LNCaP clone FGC (cell line): ENCODE results near the gene GOLGA6B.
"Not testable (repeated sequence)": the region's sequence is repeated elsewhere in the genome, so short reads cannot be mapped to it uniquely, and the experiment has no call there.

ENCODE experiments used
- DNase-seq: peaks from one replicate; pipeline ENCODE4 v3.0.0-alpha.2; 2011; ENCODE audit warnings: low read depth
- H3K4me3 ChIP-seq: 2 replicates; pipeline ENCODE4 v1.5.1; 2011; ENCODE audit warnings: mild to moderate bottlenecking, low read depth, low read length, control low read depth
- TF ChIP-seq, protein P1 (sequence below): IDR thresholded peaks from 2 replicates; pipeline ENCODE4 v1.5.1; 2012; ENCODE audit warnings: mild to moderate bottlenecking; ENCODE audit not compliant: control insufficient read depth, insufficient read depth; ENCODE audit errors: extremely low read depth

GOLGA6B gene

DNA sequence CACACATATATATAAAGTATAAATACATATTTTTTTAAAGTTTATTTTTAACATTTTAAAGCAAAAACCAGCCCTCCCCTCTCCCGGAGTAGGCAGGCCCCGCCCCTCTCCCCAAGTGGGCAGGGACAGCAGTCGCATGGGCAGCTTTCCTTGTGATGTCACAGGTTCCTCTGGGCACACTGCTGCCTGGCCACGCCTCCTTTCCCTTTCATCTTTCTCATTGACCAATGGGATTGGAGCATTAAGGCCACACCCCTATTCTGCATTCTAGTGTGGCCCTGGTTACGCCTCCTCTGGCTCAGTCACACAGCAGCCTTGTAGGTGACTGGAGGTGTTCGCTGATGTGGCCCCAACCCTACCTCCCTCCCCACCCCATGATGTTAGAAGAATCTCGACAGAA, at the start of gene GOLGA6B:
Gene GOLGA6B (plus strand): TSS at position 301 of the 400 bp plus-strand sequence. CDS start 41 bp downstream, at position 342.
- H3K4me3 ChIP-seq, DNase-seq: not testable (repeated sequence)

GRCh38 chr15:72604794-72605193, 49.7 kb upstream of the GOLGA6B start:
- H3K4me3 ChIP-seq = no peak overlapping the region
- TF ChIP-seq, protein P1, sequence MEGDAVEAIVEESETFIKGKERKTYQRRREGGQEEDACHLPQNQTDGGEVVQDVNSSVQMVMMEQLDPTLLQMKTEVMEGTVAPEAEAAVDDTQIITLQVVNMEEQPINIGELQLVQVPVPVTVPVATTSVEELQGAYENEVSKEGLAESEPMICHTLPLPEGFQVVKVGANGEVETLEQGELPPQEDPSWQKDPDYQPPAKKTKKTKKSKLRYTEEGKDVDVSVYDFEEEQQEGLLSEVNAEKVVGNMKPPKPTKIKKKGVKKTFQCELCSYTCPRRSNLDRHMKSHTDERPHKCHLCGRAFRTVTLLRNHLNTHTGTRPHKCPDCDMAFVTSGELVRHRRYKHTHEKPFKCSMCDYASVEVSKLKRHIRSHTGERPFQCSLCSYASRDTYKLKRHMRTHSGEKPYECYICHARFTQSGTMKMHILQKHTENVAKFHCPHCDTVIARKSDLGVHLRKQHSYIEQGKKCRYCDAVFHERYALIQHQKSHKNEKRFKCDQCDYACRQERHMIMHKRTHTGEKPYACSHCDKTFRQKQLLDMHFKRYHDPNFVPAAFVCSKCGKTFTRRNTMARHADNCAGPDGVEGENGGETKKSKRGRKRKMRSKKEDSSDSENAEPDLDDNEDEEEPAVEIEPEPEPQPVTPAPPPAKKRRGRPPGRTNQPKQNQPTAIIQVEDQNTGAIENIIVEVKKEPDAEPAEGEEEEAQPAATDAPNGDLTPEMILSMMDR = no peak
- no peak for DNase-seq

GRCh38 chr15:72608084-72608483, 46.4 kb upstream of the GOLGA6B start:
- DNase-seq, H3K4me3 ChIP-seq: not testable (repeated sequence)

DNA sequence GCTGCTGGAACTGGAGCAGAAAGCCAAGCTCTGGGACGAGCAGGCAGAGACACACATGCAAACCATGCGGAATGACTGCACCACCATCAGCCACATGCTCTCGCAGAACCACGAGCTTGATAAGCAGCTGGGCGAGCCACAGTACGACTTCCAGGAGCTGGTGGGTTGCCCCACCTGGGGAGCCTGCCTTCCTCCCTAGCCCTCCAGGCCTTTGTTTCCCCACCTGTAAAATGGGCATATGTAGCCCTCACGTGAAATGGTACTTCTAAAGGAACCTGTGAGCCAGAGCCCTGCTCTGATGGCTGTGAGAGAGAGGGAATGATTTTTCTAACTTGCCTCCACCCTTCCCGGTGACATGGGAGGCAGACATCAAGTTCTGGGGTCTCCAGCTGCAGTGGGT, 44.6 kb upstream of the GOLGA6B start:
- no peak overlapping the region for H3K4me3 ChIP-seq
- TF ChIP-seq, protein P1 = no peak
- no peak for DNase-seq

DNA sequence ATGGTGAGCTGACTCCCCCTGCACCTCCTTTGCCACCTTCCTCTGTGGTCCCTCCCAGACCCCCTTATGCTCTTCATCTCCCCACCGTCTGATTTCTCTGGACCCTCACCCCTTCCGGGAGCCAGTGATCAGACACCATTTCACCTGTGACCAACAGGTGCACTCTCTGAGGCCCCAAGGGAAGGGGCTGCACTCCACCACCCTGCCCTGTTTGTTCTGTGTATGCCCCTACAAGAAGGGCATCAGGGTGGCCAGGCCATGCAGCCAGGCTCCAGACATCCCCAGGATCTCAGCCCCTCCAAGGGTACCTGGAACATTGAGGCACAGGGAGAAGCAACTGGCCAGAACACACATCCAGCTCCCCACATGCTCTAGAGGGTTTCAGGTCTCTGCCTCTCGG, 42.2 kb upstream of the GOLGA6B start:
- not testable (repeated sequence) for H3K4me3 ChIP-seq, DNase-seq

DNA sequence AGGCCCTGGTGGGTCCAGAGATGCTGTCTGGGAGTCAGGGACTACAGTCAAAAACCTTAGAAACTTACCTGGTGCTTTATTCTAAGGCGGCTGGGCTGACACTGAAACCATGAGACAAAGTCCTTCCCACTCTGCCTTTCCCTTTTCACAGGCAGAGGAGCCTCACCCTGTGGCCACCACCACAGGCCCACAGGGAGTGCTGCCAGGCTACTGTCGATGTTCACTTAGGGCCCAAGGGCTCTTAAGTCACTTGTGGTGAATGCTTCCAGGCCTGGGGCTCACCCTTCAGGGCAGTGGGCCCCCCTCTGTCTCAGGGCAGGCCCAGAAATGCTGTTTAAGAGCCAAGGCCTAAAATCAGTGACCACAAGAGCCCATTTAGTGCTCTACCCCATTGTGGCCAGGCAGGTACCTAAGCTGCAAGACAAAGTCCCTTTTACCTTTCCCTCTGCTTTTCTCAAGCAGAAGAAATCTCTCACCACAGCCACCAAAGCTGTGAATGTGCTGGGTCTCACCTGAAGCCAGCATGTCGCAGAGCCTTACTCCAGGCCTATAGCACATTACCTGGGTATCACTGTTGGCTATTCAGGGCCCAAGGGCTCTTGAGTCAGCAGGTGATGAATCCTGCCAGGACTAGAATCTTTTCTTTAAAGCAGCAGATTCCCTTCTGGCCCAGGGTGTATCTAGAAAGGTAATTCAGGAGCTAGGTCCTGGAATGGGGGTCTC, 39.5 kb upstream of the GOLGA6B start:
- DNase-seq = no peak
- TF ChIP-seq, protein P1 = no peak
- no peak overlapping the region for H3K4me3 ChIP-seq

GRCh38 chr15:72615533-72616233, 38.8 kb upstream of the GOLGA6B start:
- DNase-seq = peak; percentile 19
- not testable (repeated sequence) for H3K4me3 ChIP-seq

DNA sequence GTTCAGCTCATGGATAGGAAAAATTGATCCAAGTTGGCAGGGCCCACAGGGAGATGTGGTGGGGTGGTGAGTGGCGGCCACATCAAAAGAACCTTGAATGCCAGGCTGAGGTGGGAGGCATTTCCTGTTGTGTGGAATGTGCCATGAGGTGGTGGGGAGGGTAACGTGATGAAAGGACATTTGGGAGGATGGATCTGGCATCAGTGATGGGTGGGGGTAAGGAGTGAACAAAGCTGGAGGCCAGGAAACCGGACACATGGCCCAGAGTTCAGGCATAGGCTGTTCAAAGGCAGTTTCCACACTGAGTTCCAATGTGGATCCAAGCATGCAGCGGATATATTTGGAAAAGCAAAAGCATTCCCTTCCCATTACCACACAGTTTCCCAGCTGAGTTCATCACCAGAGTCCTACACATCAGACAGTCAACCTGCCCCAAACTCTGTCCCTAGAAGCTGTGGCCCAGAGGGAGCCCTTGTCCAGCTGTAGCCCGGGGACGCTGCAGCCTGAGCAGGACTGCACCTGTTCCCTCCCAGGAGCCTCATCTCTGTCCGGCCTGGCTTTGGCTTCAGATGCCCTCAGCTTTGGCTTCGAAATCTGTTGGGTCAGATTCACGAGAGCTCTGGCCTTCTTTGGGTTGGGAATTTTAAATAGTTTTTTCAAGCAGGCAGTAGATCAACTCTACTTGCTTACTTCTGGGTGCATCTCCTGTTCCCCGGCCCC, 37.8 kb upstream of the GOLGA6B start:
- TF ChIP-seq, protein P1 = no peak
- no peak overlapping the region for H3K4me3 ChIP-seq
- DNase-seq = no peak

- DNase-seq, H3K4me3 ChIP-seq: not testable (repeated sequence)
These were observed 30.6 kb upstream of the GOLGA6B start for GRCh38 chr15:72623854-72624253.

GRCh38 chr15:72626153-72626552, 28.3 kb upstream of the GOLGA6B start:
- H3K4me3 ChIP-seq = not testable (repeated sequence)
- DNase-seq = peak; percentile 21

DNA sequence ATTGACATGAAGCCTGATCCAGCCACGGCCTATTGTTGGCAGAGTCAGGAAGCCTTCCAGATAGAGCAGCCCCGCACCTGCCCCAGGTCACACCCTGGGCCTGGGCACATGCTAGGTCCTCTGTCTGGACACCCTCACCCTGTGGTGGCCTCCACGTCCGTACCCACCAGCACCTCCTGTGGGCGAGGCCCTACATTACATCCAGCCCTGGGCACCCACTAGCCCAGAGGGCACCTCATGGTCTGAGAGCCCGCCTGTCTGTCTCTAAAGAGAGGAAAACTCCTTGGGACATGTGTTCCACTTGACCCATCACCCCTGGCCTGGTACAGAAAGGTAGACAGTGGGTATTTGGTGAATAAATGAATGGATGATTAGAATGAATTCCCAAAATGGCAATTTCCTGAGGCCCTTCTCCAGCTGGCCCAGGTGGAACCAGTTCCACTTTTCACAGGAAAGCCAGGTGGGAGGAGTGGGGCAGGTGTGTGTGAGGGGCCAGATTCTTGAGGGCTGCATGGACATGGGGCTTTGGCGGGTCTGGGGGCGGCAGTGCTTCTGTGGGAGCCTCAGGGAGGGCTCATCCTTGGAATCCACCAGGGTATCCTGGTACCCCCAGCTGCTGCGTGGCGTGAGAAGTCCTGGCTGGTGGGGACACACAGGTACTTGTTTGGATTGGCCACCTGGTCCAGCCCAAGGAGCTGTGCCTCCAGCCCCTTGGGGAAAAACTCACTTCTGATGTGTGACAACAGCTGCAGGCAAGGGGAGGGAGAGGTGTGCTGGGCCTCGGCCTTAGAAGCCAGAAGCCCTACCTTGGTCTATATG, 26.0 kb upstream of the GOLGA6B start:
- DNase-seq, H3K4me3 ChIP-seq: not testable (repeated sequence)

GRCh38 chr15:72629068-72629570, 25.4 kb upstream of the GOLGA6B start:
- not testable (repeated sequence) for H3K4me3 ChIP-seq, DNase-seq
